Type B pancreatic cell (in vitro differentiated cells): ENCODE measurements around the gene SPATA20. TPM values are rescaled to one million over a fixed set of nuclear protein-coding genes. Genes with fewer than 3 reads are reported as not detected.

Experiments
- DNase-seq: peaks from one replicate; pipeline ENCODE4 v3.0.0; 2021; ENCODE audit warnings: mixed read lengths; ENCODE audit not compliant: unreplicated experiment; ENCODE audit errors: extremely low spot score
- H3K27ac Mint-ChIP-seq: 2 replicates; pipeline ENCODE4 v1.8.0; 2021; ENCODE audit warnings: mild to moderate bottlenecking, mixed read lengths
- H3K27me3 Mint-ChIP-seq: 2 replicates; pipeline ENCODE4 v1.8.0; 2021; ENCODE audit warnings: mixed read lengths
- H3K36me3 Mint-ChIP-seq: 2 replicates; pipeline ENCODE4 v1.8.0; 2021; ENCODE audit warnings: mixed read lengths
- H3K4me1 Mint-ChIP-seq: one replicate; pipeline ENCODE4 v1.8.0; 2021; ENCODE audit warnings: mixed read lengths; ENCODE audit not compliant: unreplicated experiment
- H3K4me3 Mint-ChIP-seq: 2 replicates; pipeline ENCODE4 v1.8.0; 2021; ENCODE audit warnings: mild to moderate bottlenecking, mixed read lengths
- H3K9me3 Mint-ChIP-seq: 2 replicates; pipeline ENCODE4 v1.8.0; 2021; ENCODE audit warnings: mixed read lengths
- total RNA-seq: library from RNA; stranded (reverse); gene quantifications from 2 replicates; pipeline ENCODE4 v1.2.1, GENCODE V29; 2021; ENCODE audit warnings: low replicate concordance
- TF ChIP-seq, protein P1 (sequence below): fragments of 200-600 bp; sonication (generic); conservative IDR thresholded peaks from 2 replicates; pipeline ENCODE4 v1.5.0; 2021; ENCODE audit warnings: antibody characterized with exemption, mild to moderate bottlenecking

The SPATA20 gene
- total RNA-seq, 1 donor from 2014 or later, result 51.3 TPM

DNA sequence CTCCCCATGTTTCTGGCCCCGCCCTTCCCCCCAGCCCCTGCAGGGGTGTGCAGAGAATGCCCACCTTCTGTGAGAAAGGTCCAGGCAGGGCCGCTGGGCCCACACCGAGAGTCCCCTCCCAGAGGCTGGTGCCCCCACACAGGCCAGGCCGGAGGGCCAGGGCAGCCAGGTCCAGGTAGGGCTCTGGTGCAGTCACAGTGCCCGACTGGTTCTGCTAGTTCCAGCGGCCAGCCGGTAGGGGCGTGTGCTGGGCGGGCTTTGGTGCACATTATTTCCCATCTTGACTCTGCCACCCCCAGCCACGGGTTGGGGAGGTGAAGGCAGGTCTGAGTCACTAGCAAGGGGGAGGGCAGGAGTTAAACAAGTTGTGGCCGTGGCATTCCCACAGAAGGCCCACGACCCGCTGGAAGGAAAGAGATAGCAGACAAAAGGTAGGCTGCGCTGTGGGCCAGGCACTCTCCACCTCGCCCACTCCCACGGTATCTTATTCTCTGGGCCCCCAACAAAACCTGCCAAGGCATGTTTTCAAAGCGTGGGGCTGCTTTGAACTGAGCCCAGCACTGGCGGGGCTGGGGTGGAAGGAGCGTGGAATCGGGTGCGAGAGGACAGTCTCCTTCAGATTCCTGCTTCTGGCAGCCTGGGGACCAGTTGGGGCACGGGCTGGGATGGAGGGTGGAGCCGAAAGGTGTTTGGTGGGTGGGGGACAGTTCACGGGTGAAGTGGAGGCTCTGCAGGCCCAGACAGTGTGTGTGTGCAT, 12.6 kb upstream of the SPATA20 start:
- DNase-seq, result no peak
- Mint-ChIP-seq H3K9me3 (no peaks in the 10 kb centered on the region), H3K4me3 (peak overlapping the region; percentile 90), H3K27ac (peak overlapping the region; percentile 73), H3K36me3 (no peaks in the 10 kb centered on the region), H3K27me3 (peaks cover 16% of the 10 kb centered on the region), H3K4me1 (peaks cover 33% of the 10 kb centered on the region)
- TF ChIP-seq, protein P1, sequence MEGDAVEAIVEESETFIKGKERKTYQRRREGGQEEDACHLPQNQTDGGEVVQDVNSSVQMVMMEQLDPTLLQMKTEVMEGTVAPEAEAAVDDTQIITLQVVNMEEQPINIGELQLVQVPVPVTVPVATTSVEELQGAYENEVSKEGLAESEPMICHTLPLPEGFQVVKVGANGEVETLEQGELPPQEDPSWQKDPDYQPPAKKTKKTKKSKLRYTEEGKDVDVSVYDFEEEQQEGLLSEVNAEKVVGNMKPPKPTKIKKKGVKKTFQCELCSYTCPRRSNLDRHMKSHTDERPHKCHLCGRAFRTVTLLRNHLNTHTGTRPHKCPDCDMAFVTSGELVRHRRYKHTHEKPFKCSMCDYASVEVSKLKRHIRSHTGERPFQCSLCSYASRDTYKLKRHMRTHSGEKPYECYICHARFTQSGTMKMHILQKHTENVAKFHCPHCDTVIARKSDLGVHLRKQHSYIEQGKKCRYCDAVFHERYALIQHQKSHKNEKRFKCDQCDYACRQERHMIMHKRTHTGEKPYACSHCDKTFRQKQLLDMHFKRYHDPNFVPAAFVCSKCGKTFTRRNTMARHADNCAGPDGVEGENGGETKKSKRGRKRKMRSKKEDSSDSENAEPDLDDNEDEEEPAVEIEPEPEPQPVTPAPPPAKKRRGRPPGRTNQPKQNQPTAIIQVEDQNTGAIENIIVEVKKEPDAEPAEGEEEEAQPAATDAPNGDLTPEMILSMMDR, result peak; percentile 61

DNA sequence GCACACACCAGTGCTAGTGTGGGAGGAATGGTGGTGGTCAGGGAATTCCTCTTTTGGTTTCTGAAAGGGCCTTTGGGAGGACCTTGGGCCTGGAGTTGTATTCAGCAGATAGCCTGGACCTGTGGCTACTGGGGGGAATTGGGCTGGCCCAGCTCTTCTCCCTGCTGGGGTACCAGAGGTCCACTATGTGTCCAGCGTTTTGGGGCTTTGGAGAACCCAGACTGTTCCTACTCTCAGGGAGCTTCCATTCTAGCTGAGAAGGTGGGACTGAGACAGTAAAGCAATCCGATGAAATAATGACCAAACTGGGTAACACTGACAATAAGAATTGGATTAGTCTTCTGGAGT, 12.0 kb upstream of the SPATA20 start:
- DNase-seq, result no peak
- Mint-ChIP-seq H3K9me3 (no peaks in the 10 kb centered on the region), H3K27ac (peak overlapping the region; percentile 73), H3K36me3 (peaks cover 3% of the 10 kb centered on the region), H3K27me3 (peaks cover 16% of the 10 kb centered on the region), H3K4me3 (peak overlapping the region; percentile 90), H3K4me1 (peaks cover 37% of the 10 kb centered on the region)
- TF ChIP-seq, protein P1, result no peak

DNA sequence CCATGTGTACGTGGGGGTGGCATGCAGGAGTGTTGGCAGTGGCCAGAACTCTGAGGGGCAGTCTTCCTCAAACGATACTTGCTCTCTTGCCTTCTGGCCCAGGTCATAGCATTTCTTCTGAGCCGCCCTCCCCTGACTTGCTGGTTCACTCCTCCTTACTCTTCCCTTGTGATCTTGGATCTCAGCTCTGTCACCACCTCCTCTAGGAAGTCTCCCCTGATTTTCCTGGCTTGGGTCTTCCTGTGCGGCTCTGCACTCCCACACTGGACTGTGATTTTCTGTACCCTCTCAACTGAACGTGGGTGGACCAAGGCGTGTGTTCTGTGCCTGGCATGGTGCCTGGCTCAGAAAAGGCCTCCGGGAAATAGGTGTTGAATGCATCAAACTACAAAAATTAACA, 11.6 kb upstream of the SPATA20 start:
- peaks cover 16% of the 10 kb centered on the region for H3K27me3 Mint-ChIP-seq
- peaks cover 40% of the 10 kb centered on the region for H3K4me1 Mint-ChIP-seq

DNA sequence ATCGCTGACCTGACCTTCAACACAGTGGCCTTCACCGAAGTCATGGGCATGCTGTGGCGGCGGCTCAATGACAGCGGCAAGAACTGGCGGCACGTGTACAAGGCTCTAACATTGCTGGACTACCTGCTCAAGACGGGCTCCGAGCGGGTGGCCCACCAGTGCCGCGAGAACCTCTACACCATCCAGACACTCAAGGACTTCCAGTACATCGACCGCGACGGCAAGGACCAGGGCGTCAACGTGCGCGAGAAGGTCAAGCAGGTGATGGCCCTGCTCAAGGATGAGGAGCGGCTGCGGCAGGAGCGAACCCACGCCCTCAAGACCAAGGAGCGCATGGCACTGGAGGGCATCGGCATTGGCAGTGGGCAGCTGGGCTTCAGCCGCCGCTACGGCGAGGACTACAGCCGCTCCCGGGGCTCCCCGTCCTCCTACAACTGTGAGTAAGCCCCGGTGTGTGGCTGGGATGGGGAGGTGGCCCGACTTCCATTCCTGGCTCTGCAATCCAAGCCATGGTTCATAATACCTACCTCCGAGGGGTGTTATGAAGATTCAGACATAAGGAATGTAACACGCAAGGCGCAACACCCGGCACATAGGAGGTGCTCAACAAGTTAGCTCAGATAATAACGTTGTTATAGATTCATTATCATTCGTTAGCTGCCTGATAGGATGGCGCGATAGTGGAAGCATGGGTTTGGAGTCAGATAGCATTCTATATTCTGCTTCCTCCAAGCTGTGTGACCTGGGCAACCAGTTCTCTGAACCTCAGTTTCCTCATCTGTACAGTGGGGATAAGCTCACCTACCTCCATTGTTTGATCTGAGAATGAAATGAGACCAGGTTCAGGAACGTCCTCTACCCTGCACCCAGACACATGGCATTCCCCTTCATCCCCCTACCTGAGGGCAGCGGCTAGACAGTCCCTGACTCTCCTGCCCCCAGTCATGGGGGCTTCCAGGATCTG, 10.0 kb upstream of the SPATA20 start:
- Mint-ChIP-seq H3K27me3 (peaks cover 8% of the 10 kb centered on the region), H3K4me1 (peaks cover 32% of the 10 kb centered on the region), H3K36me3 (peaks cover 4% of the 10 kb centered on the region), H3K9me3 (no peaks in the 10 kb centered on the region), H3K27ac (no peak overlapping the region), H3K4me3 (peak overlapping the region; percentile 11)
- TF ChIP-seq, protein P1, result no peak
- no peak for DNase-seq

More for the DNA sequence above, 11.6 kb upstream of the SPATA20 start:
- Mint-ChIP-seq H3K36me3 (peaks cover 4% of the 10 kb centered on the region), H3K9me3 (no peaks in the 10 kb centered on the region), H3K27ac (no peak overlapping the region), H3K4me3 (peak overlapping the region; percentile 90)
- no peak for DNase-seq
- TF ChIP-seq, protein P1, result no peak

DNA sequence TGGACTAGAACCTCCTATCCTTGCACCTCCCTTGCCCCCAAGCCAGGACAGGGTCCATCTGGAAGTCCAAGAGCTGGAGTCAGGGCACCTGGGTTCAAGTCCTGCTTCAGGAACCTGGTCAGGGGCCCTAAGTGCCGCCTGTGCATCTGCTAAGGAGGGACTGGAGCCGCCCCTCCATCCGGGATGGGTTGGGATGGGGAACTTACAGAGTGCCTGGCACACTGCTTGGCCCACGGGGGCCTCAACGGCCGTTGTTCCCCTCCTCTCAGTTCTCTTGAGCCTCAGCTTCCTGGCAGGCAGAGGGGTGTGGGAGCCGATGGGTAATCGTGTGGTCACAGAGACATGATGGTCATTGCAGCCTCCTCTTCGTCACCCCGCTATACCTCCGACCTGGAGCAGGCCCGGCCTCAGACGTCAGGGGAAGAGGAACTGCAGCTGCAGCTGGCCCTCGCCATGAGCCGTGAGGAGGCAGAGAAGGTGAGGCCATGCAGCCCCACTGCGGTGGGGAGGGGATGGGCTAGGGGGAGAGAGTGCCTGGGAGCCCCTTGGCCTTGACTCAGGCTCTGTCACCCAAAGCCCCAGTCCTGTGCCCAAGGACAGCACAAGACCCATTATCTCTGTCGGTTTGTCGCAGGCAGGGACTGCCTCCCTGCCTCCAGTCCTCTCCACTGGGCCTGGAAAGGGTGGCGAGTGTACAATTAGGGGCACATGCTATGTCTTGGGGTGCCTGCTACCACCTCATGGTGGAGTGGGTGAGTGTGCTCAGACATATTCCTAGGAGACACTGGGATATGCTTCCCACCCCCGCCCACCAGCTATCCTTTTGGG, 9.0 kb upstream of the SPATA20 start:
- Mint-ChIP-seq H3K4me1 (peaks cover 39% of the 10 kb centered on the region), H3K27ac (no peak overlapping the region), H3K27me3 (peaks cover 8% of the 10 kb centered on the region), H3K36me3 (peaks cover 4% of the 10 kb centered on the region), H3K9me3 (no peaks in the 10 kb centered on the region), H3K4me3 (no peak overlapping the region)
- TF ChIP-seq, protein P1, result no peak
- DNase-seq, result no peak
